Lower leg skin (tissue), 4 donors: ENCODE data around the gene AIG1. TPM values are rescaled to one million over a fixed set of nuclear protein-coding genes. Genes with fewer than 3 reads are reported as not detected.

Experiments used
- DNase-seq, 2 donors: peaks; one replicate each; pipeline ENCODE4 v3.0.0-alpha.2; 2019; ENCODE audit warnings: low spot score in 2 of 2
- H3K4me3 ChIP-seq: fragments of 200-600 bp; sonication (generic); 2 replicates; pipeline ENCODE4 v1.5.1; 2017; ENCODE audit warnings: mild to moderate bottlenecking, low read depth; ENCODE audit not compliant: poor library complexity, severe bottlenecking
- CTCF ChIP-seq, 3 donors: fragments of 450-650 bp; IDR thresholded peaks; one replicate each; pipeline ENCODE4 v1.5.1; 2016; ENCODE audit warnings: antibody characterized with exemption in 3 of 3, mild to moderate bottlenecking in 3 of 3, moderate library complexity in 2 of 3
- POLR2A ChIP-seq, 2 donors: fragments of 450-650 bp; IDR thresholded peaks; one replicate each; pipeline ENCODE4 v1.6.1; 2016 to 2017; ENCODE audit warnings: antibody characterized with exemption in 2 of 2, mild to moderate bottlenecking in 1 of 2, moderate library complexity in 1 of 2
- WGBS, 2 donors: methylation state at CpG; one replicate each; pipeline ENCODE4 v1.1.5; 2018; 5-methylcytosine and 5-hydroxymethylcytosine counted together
- intact Hi-C: fragments of 100-400 bp; cut with DNase I; formaldehyde crosslinking; loops from one replicate; pipeline ENCODE4 v1.15.0; 2023; ENCODE audit warnings: low total_unique reads
- total RNA-seq, 4 donors: library from RNA; depleted of rRNA; stranded (reverse); fragments of >200 nt; gene quantifications; one replicate each; pipeline ENCODE4 v1.1.0, GENCODE V29; 2016

Gene AIG1
- total RNA-seq, 4 donors from 2014 or later: 12.2 to 21.4 (median 16.0) TPM

- H3K4me3 ChIP-seq: no peak overlapping the region
- intact Hi-C loops: no loop called here
- 100% methylated on average over 1 of the region's 1 CpG for WGBS, 2 donors
- no peak for DNase-seq
- TF ChIP-seq CTCF (IDR thresholded peaks at IDR 0.05) (no peak), POLR2A (IDR thresholded peaks at IDR 0.05) (no peak)
These were observed 50.3 kb downstream of the AIG1 start for GRCh38 chr6:143110996-143111395.

GRCh38 chr6:143111443-143111842 is 50.8 kb downstream of the AIG1 start:
- no peak overlapping the region for H3K4me3 ChIP-seq
- DNase-seq: no peak
- no peak for TF ChIP-seq CTCF (IDR thresholded peaks at IDR 0.05)
- TF ChIP-seq POLR2A (IDR thresholded peaks at IDR 0.05): no peak
- 59 to 60% methylated on average over 4 of the region's 4 CpGs for WGBS, 2 donors
- intact Hi-C loops: no loop called here

GRCh38 chr6:143112084-143112768 is 51.5 kb downstream of the AIG1 start:
- DNase-seq: no peak
- no peak overlapping the region for H3K4me3 ChIP-seq
- no peak for TF ChIP-seq CTCF (IDR thresholded peaks at IDR 0.05)
- no peak for TF ChIP-seq POLR2A (IDR thresholded peaks at IDR 0.05)
- WGBS, 2 donors: 88 to 91% methylated on average over 4 of the region's 4 CpGs
- intact Hi-C loops: no loop called here

- no peak for DNase-seq
These were observed 52.1 kb downstream of the AIG1 start for GRCh38 chr6:143112837-143113236.

GRCh38 chr6:143115728-143116127 is 55.0 kb downstream of the AIG1 start:
- 91 to 94% methylated on average over 3 of the region's 3 CpGs for WGBS, 2 donors
- no peak overlapping the region for H3K4me3 ChIP-seq
- TF ChIP-seq CTCF (IDR thresholded peaks at IDR 0.05) (no peak), POLR2A (IDR thresholded peaks at IDR 0.05) (no peak)
- intact Hi-C loops: no loop called here
- DNase-seq: no peak

More at GRCh38 chr6:143112837-143113236, 52.1 kb downstream of the AIG1 start:
- WGBS, 2 donors: 92 to 98% methylated on average over 5 of the region's 5 CpGs
- H3K4me3 ChIP-seq: no peak overlapping the region
- TF ChIP-seq CTCF (IDR thresholded peaks at IDR 0.05) (no peak), POLR2A (IDR thresholded peaks at IDR 0.05) (no peak)
- intact Hi-C loops: no loop called here

- intact Hi-C loops: no loop called here
- H3K4me3 ChIP-seq: no peak overlapping the region
- TF ChIP-seq POLR2A (IDR thresholded peaks at IDR 0.05) (no peak), CTCF (IDR thresholded peaks at IDR 0.05) (no peak)
- no peak for DNase-seq
- WGBS, 2 donors: 86 to 91% methylated on average over 1 of the region's 1 CpG
These were observed 56.4 kb downstream of the AIG1 start for GRCh38 chr6:143117108-143117507.
